ENCODE data around the gene MBP.
"Not testable (repeated sequence)": the region's sequence is repeated elsewhere in the genome, so short reads cannot be mapped to it uniquely, and the experiment has no call there.

The MBP gene

DNA sequence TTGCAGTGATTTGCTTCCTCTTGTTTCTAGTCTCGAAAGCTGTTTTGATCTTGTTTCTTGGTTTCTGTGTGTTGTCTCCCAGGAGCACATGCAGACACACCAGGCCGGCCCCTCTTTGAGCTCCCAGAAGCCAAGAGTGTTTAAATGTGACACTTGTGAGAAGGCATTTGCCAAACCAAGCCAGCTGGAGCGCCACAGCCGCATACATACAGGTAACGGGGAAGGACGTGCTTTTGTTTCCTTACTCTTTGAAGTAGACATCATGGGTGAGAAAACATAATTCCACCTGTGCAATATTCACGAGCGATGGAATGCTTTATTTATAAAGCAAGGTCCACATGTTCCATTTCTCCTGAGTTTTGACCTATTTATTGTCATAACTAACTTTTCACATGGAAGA lies 173.0 kb downstream of the MBP start:
- no peak for DNase-seq

DNA sequence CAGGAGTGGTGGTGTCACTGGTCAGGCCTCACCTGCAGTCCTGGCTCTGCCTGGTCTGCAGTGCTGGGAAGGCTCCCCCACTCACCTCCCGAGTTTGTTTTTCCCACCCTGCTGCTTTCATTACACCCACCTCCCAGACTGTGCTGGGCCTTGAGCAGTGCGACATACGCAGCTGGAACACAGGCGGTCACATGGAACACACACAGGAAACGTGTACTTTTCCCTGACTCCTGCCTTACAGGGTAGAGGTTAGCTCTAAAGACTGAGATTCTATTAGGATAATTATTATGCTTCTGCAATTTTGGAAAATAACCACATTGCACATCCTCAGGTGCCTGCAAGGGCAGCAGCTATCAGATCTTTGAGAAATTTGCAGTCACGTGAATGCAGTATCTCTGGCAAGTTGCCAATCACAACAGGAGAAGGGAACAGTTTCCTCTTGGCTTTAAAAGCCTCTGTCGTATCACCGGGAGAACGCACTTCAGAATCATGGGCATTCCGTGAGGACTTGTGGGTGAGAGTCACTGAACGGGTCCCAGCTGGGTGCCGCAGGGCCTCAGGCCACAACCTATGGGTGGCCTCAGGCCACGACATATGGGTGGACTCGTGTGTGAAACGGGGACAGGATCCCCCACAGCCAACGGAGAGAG lies 173.8 kb downstream of the MBP start:
- no peak for DNase-seq

DNA sequence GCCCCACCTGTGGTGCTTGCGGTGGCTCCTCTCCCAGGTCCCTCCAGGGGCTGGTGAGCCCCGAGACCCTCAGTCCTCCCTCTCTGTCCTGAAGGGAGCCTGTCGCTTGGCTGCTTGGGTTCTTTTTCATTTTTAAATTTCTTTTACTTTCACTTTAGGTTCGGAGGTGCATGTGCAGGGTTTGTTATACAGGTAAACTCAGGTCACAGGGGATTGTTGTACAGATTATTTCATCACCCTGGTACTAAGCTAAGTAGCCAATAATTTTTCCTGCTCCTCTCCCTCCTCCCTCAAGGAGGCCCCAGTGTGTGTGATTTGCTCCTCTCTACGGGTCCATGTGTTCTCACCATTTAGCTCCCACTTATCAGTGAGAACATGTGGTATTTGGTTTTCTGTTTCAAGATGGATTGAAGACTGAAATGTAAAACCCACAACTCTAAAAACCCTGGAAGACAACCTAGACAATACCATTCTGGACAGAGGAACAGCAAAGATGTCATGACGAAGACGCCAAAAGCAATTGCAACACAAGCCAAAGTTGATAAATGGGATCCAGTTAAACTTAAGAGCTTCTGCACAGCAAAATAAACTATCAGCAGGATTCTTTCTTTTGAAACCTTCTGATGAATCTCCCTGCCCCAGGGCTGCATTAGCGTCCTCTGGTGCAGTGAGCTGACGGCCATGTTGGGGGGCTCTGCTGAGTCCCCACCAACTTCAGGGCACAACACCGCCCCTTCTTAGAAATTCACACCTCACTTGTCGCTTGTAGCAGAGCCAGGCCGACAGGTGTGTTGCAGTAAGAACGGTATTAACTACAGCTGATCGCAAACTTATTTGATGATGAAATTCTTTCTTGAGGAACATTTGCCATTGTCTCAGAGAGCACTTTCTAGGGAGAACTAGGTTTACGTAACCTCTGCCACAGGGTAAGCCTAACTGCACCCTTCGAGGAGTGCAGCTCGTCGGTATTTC lies 174.9 kb downstream of the MBP start:
- DNase-seq = no peak

DNA sequence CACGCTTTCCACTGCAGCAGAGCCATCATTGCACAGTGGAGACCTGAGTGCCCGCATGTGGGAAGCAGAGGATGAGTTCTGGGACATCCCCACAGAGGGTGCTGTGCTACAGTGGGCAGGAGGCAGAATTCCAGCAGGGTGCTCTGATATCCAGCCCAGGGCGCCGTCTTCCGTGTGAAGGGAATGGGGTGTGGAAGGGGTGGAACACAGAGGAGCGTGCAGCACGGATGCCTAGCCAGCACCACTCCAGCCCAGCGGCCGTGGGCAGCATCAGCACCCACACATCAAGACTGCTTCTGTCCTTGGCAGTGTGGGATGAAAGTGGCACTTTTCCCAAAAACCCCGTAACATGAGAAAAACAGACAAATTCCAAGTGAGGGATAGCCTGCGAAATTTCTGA lies 175.9 kb downstream of the MBP start:
- DNase-seq = no peak

DNA sequence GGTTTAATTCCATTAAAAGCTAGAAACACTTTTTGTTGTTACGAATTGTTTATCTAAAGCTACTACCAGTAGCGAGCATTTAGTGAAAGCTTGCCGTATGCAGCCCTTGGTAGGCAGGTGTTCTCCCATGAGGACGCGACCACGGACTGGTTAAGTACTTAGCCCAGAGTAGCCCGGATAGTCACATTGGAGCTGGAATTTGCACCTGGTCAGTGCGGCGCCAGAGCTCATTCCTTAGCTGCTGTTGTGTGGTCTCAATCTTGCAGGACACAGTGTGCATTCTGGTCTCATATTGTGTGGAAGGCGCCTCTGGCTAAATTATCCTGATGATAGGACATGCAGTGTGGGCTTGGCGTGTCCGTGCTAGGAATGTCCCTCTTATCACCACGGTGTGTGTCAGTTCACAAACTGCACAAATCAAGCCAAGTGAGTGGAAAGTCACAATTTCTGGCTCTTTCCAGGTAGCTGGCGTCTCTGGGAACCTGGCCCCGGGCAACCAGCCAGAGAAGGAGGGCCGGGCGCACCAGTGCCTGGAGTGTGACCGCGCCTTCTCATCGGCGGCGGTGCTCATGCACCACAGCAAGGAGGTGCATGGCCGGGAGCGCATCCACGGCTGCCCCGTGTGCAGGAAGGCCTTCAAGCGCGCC lies 176.9 kb downstream of the MBP start:
- no peak for DNase-seq

DNA sequence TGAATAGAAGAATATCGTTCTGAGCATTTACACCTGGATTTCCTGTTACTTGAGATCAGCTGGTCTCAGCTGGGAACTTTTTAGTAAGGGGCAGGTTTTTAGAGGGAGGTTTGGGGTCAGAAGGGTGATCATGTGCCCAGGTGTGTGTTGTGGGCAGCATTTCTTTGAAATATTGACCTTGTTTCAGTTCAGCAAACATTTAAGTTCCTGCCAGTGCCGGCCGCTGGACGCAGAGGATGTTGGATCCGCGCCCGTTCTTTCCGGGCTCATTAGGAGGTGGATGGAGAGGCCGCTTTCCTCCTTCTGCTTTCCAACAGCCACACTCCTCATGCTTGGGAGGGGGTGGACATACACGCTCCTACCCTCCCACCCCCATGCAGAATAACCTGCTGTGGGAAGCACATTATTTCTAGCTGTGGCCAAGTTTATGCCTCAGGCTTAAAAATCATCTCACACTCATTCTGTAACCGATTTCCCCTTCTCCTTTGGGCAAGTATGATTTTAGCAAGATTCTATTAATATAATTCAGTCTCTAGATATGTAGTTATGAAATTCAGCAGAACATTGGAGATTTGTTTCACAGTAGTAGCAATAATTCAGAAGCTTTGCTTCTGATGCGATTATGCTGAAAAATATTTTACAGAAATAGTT lies 178.9 kb downstream of the MBP start:
- DNase-seq = no peak

DNA sequence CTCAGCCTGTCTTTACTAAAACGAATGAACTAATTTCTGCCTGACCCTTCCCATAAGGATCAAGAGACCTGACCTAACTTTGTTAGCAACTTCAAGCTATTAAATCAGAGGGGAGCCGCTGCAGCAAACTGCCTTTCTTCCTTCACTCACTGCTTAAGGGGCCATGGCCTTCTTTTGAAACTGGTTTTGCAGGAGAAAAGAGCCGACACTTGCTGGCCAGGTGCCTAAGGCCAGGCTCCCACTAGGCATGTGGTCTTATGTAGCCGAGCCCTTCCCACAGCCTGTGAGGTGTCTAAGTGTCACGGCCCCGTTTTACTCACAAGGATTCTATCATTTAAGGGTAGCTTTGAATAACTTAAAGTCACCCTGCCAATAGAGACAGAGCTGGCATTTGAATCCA lies 179.4 kb downstream of the MBP start:
- no peak for DNase-seq

DNA sequence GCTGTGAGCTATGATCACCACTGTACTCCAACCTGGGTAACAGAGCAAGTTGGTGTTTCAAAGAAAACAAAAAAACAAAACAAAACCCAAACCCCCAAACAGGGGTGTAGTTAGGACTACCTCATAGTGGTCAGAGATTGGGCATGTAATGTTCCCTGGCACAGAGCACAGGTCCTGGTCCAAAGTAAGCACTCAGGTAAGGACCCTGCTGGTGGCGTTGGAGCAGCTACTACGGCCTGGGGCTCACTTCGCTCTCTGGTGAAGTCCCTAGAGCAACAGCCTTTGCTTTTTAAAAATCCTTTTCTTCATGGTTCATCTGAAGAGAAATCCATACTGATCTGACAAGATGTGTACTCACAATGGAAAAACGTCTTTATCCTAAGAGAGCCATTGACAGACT lies 179.8 kb downstream of the MBP start:
- DNase-seq = no peak

DNA sequence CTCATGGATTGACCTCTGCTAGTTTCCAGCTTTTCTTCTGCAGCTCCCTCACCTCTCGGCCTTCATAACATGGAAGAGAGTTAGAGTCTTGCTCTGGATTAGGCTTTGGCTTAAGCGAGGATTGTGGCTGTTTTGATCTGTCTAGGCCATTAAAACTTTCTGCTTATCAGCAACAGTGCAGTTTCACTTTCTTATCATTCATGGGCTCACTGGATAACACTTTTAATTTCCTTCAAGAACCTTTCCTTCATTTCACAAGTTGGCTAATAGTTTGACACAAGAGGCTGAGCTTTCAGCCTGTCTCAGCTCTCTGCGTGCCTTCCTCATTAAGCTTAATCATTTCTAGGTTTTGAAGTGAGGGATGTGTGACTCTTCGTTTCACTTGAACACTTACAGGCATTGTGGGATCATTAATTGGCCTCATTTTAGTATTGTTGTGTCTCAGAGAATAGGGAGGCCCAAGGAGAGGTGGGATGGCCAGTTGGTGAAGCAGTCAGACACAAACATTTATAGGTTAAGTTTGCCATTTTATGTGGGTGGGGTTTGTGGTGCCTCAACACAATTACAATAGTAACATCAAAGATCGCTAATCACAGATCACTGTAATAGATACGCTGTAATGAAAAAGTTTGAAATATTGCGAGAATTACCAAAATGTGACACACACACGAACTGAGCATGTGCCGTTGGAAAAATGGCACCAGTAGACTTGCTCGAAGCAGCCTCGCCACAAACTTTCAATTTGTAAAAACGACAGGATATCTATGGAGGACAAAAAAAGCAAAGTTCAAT lies 180.9 kb downstream of the MBP start:
- DNase-seq = no peak

DNA sequence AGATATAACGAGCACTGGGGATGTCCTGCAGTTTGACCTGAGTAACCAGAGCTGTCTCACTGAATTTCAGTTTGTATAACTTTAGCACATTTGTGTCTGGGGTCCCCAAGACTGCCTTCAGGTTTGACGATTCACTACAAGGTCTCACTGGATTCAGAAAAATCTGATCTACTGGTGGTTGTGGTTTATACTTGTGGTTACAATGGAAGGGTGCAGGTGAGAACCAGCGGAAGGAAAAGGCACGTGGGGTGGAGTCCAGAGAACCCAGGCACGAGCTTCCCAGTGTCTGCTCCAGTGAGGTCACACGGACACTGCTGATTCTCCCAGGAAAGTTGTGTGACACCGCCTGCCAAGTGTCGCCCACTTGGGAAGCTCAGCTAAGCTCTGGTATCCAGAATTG lies 184.2 kb downstream of the MBP start:
- DNase-seq = no peak

DNA sequence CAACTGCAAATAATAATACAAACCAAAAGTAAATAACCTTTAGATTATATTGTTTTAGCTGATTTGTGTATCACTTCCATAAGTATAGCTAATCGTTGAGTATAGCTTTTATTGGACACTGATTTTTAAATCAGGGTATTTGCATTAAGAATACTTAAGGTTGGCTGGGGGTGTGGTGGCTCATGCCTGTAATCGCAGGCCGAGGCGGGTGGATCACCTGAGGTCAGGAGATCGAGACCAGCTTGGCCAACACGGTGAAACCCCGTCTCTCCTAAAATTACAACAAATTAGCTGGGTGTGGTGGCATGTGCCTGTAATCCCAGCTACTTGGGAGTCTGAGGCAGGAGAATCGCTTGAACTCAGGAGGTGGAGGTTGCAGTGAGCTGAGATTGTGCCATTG lies 188.2 kb downstream of the MBP start:
- DNase-seq = not testable (repeated sequence)

DNA sequence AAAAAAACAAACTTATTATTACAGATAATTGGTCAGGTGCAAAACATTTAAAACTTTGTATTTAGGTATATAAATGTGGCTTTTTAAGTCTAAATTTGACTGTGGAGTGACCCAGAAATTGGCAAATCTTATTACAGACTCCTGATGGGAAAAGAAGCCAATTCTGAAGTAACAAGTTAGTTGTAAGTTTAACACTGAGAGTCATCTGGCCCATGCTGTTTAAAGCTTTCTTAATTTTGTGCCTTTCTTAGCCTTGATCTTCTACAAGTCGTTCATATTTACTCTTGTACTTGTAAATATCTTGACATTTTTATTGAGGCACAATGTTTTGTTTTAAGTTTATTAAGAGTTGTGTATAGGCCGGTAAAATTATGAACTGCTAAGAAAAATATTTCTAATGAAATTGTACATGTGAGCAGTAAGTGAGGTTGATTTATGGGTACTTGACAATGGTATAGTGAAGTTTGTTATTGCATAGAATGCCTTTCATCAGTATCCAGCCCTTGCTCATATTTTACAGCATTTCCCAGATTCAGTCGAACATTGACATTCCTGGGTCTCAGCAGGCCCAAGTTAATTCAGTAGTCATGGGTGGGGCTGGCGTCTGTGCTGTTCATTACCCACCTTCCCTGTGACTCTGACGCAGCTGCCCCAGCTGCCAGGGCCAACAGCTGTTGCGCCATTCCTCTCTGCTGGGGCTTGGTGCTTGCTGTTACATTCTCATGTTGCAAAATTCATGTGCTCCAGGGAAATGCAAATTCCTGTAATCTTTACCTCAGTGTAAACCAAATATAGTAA lies 188.8 kb downstream of the MBP start:
- DNase-seq = no peak

DNA sequence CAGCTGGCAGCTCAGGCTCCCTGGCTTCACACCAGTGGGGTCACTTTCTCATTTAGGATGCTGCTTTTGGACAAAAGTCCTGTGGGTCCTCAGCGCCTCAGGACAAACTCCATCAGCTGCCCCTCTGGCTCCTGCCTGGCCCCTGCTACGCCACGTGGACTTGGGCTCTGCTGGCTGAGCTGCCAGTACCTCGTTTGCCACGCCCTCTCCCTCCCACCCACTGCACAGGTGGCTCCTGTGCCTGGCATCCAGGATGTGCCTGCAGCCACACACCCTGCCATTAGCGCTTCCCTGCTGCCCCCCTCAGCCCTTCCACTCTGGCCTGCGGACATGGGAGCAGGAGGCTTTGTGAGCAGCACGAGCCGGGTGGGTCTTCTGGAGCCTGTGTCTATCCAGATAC lies 191.3 kb downstream of the MBP start:
- DNase-seq = no peak

DNA sequence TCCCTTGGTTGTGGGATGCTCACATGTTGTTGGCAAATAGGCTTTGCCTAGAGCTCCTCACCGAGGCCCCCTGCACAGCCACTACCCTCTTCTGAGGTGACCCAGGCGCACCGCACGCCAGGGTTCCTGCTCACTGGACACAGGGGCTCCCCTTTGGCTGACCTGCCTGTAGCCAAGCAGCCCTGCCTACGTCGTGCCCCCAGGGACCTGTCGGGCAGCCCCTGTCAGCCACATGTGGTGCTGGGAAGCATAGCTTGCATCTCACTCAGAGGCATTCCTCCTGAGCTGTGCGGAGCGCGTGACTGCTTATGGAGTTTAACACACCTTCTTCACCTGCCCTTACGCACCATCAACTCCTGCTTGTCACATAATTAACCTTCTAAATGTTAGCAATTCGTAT lies 194.0 kb downstream of the MBP start:
- DNase-seq = no peak

DNA sequence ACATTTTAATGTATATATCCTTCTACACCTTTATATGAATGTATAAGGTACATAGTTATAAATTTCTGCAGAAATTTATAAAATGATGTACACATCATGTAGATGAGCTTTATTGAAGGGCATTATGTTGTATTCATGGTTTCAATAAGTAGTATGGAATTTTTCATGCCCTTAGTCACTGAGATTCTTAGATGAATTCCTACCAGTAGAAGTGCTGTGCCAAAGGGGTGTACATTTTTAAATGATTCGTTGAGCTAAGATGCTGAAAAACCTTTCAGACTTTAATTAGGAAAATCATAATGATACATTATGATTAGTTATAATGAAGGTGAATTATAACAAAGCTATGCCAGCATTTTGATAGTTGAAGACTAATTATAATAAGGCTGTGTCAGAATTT lies 195.0 kb downstream of the MBP start:
- DNase-seq = no peak

DNA sequence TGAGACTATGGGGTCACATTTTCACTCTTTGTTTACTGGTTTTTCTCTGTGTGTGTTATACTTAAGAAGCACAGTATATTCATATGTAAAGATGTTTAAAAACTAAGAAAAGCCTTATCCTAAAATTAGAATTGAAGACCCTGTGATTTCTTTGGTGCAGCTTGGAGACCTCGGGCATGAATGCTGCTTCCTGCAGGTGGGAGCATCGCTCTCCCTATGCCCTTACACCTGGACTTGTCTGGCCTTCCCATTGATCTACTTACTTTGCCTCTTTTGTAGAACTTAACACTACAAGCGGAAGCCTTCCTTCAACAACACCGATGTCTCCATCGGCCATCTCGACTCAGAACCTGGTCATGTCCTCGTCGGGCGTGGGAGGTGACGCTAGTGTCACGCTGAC lies 195.7 kb downstream of the MBP start:
- no peak for DNase-seq

DNA sequence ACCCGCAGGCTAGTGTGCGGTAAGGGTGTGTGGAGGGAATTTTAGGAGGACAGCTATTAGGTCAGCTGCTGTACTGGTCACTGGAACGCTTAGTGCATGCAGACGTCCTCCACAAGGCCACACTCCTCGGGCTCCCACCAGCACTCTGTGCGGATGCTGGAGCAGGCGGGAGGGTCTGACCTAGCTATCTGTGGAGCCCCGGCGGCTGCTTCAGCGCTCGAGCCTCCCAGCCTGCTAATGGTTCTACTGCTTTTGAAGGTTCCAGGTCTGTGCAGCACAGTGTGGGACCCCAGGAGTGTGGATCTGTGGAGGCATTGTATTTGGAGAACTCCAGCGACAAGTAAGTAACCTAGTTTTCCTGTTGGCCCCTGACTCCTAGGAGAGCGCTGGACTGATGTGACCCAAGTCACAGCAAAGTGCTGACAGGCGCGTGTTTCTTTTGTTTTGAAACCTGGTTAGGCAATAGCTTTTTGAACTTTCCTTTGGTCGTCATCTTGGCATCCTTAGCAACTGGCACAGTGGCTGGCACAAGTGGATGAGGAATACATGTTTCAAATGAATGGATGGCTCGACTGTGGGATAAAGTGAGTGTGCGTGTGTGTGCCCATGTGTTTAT lies 196.8 kb downstream of the MBP start:
- DNase-seq = no peak

DNA sequence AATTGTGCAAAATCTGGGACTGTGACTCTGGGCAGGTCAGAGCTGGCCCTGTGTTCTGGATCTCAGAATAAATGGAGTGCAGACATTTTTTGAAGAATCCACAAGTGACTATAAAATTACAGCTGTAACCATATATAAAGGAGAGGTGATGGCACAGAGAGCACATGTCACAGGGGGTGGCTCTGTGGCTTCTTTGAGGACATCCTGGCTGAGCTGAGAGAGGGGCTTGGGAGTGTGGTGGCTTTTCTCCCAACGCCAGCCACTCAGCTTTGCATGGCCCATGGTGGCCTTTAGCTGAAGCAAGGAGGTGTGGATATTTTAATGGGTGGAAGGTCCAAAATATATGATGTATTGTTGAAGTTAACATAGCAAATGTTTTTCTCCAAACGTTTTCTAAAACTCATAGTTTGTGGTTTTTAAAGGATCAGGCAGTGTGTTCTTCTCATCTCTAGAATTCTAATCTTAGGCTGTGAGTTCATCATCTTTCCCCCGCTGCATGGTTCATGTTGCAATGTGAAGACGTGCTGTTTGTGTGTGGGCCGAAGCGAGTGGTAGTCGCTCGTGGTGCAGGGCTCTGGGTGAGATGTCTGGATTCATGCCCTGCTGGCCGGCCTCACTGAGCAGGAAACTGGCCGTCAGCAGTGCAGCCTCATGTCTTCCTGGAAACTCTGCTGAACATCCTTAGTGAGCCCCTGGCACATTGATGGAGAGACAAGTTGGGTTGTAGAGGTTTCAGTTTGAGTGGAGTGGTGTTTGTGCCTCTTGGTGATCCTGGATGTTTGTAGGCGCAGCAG lies 200.4 kb downstream of the MBP start:
- no peak for DNase-seq

DNA sequence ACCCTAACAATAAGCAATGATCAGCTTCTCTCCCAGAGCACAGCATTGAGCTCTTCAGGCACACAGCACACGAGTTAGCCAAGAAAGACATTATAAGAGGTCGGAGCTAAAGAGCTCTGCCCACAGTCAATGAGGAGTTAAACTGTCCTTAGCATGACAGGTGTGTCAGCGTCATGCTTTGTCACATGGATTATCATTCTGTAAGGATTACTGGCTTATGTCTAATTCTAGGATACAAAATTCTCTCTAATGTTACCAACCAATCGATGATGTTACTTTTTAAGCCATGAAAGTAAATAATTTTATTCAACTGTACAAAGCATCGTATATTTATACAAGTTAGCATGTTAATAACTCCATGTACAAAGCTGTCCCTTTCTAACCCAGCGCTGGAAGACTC lies 201.4 kb downstream of the MBP start:
- no peak for DNase-seq
